Liver (tissue), 3 donors: Measurements from ENCODE around the gene ACSM2B.

Experiments
- CTCF ChIP-seq: fragments of 150-350 bp; IDR thresholded peaks from 2 replicates; pipeline ENCODE4 v1.5.1; 2017; ENCODE audit warnings: improper control_type of control experiment, low read depth, low read length; ENCODE audit not compliant: missing input control
- EGR1 ChIP-seq, 2 donors: IDR thresholded peaks; 2 replicates each; pipeline ENCODE4 v1.6.1; 2016 to 2018; ENCODE audit warnings: antibody characterized with exemption in 2 of 2, low read depth in 2 of 2
- JUND ChIP-seq, 2 donors: IDR thresholded peaks; 2 replicates each; pipeline ENCODE4 v1.6.1; 2016; ENCODE audit warnings: antibody characterized with exemption in 2 of 2
- MAX ChIP-seq: IDR thresholded peaks from 2 replicates; pipeline ENCODE4 v1.6.1; 2016; ENCODE audit warnings: antibody characterized with exemption
- REST ChIP-seq: IDR thresholded peaks from 2 replicates; pipeline ENCODE4 v1.6.1; 2016; ENCODE audit warnings: antibody characterized with exemption, mild to moderate bottlenecking
- ZBTB33 ChIP-seq: IDR thresholded peaks from 2 replicates; pipeline ENCODE4 v1.6.1; 2016; ENCODE audit warnings: antibody characterized with exemption
- donor health status: healthy.
- donor health status: healthy.

DNA sequence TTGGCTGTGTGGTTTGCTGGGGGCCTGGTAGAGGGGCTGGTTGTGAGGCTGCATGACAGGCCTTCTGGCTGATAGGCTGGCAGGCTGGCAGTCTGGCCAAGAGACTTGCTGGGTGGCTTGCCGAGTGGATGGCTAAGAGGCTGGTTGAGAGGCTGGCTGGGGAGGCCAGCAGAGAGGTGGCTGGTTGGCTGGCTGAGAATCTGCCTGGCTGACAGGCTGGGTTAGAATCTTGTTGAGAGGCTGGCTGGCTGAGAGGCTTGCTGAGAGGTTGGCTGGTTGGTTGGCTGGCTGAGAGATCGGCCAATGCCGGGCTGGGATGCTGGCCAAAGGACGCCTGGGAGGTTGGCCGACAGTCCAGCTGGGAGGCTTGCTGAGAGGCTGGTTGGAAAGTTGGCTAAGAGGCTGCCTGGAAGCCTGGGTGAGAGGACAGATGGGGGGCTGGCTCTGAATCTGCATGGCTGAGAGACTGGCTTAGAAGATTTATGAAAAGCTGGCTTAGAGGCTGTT is 35.9 kb upstream of the ACSM2B start:
- no peak for TF ChIP-seq CTCF
- TF ChIP-seq MAX = no peak
- peak; percentile 46 for TF ChIP-seq REST
- no peak for TF ChIP-seq EGR1 (IDR thresholded peaks at IDR 0.05; ENCODE audit: low read depth in 2 of 2)
- no peak for TF ChIP-seq ZBTB33
- no peak for TF ChIP-seq JUND (IDR thresholded peaks at IDR 0.05)
